Measurements from ENCODE around the gene SCO2.
A peak's percentile ranks its signal among the peaks of the same experiment; 100 is the strongest.
"Not testable (repeated sequence)": the region's sequence is repeated elsewhere in the genome, so short reads cannot be mapped to it uniquely, and the experiment has no call there.

SCO2 gene

DNA sequence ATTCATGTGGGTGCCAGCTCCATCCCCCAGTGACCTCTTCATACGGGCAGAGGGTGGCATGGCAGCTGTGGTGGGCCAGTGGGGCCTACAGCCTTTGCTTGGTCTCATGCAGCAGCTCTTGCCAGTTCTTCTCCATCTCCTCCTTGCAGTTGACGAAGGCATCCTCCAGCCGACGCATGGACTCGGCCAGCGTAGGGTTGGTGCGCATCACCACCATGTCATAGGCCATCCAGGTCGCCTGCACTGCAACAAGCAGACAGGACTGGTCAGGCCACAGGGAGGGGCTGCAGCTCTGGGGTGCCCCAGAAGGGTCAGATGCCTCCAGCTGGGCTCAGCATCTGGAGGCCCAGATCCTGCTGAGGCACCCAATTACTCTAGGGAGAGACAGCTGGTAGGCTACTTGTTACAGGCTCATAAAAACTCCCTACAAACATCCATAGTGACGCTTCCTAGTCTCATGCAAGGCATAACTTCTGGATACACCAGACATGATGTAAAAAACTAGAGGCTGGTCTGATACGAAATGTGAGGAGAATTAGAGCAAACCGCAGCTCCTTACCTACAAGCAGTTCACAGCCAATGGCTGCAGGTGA, 25.9 kb upstream of the SCO2 start:
- no peak for DNase-seq

DNA sequence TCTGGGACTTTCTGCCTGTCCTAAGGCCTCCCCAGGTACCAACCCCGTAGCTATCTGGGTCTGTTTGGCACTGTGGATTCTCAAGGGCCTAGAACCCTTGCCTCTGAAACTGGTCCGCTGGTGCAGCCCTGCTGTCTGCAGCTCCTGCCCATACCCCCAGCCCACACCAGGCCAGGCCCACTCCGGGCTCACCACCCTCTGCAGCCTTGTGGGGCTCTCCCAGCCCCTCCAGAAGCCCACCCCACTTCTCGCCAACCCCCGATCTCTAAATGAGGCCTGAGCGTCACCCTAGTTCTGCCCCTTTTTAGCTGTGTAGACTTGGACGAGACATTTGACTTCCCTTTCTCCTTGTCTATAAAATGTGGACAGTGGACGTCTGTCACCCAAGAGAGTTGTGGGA, 25.0 kb upstream of the SCO2 start:
- DNase-seq: no peak

DNA sequence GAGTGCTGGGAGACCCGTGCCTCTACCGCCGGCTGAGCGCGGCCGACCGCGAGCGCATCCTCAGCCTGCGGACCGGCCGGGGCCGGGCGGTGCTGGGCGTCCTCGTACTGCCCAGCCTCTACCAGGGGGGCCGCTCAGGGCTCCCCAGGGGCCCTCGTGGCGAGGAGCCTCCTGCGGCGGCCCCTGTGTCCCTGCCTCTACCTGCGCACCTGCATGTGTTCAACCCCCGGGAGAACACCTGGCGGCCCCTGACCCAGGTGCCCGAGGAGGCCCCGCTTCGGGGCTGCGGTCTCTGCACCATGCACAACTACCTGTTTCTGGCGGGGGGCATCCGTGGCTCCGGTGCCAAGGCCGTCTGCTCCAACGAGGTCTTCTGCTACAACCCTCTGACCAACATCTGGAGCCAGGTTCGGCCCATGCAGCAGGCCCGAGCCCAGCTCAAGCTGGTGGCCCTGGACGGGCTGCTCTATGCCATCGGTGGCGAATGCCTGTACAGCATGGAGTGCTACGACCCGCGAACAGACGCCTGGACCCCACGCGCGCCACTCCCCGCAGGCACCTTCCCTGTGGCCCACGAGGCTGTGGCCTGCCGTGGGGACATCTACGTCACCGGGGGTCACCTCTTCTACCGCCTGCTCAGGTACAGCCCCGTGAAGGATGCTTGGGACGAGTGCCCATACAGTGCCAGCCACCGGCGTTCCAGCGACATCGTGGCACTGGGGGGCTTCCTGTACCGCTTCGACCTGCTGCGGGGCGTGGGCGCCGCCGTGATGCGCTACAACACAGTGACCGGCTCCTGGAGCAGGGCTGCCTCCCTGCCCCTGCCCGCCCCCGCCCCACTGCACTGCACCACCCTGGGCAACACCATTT, 23.8 kb upstream of the SCO2 start:
- no peak for DNase-seq

DNA sequence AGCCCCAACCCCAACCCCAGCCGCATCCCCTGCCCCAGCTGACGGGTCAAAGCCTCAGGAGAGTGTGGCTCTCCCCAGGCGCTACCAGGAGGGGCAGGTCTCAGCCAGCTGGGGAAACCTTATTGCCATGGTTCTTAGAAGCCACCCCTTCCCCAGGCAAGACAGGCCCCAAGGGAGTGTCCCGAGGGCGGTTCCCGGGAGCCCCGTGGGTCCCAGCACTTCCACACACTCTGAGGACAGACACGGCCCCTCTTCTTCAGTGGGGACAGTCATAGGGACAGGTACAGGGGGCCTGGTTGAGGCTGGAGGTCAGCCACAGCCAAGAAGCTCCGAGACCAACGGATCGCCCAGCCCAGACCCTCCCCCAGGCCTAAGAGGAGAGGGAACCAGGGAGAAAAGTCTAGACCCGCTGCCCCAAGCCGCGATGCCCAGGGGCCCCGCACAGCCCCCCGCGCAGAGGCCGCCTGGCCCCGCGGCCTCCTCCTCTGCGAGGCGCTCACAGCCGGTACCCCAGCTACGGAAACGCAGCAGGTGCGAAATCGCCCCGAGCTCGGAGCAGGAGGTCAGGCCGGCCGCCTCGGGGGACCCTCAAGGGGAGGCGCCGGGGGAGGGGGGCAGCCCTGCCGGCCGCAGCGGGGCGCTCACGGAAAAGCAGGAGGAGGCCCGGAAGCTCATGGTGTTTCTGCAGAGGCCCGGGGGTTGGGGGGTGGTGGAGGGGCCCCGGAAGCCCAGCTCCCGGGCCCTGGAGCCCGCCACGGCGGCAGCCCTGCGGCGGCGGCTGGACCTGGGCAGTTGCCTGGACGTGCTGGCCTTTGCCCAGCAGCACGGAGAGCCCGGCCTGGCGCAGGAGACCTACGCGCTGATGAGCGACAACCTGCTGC, 22.9 kb upstream of the SCO2 start:
- DNase-seq: no peak

DNA sequence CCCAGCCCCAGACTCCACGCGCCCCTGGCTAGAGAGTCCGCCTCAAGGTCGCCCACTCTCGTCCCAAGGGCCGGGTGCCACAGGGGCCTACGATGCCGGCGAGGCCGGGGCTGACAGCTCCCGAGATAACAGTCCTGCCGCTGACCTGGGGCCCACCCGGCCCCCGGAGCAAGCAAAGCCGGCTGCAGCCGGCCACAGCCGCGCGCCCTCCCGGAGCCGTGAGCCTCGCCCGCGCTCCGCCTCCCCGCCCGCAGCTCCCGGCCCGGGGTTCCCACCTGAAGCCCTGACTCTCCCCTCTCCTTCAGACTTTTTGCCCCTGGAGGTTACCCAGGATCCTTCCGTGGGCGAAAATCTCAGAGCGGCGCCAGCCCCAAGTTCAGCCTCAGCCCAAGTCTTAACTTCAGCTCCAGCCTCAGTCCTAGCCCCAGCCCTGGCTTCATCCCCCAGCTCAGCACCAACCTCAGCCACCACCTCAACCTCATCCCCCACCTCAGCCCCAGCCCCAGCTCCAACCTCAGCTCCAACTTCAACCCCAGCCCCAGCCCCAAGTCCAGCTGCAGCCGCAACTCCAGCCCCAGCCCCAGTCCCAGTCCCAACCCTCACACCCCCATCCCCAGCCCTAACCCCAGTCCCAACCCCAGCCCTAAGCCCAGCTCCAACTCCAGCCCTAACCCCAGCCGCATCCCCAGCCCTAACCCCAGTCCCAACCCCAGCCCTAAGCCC, 22.0 kb upstream of the SCO2 start:
- no peak for DNase-seq

DNA sequence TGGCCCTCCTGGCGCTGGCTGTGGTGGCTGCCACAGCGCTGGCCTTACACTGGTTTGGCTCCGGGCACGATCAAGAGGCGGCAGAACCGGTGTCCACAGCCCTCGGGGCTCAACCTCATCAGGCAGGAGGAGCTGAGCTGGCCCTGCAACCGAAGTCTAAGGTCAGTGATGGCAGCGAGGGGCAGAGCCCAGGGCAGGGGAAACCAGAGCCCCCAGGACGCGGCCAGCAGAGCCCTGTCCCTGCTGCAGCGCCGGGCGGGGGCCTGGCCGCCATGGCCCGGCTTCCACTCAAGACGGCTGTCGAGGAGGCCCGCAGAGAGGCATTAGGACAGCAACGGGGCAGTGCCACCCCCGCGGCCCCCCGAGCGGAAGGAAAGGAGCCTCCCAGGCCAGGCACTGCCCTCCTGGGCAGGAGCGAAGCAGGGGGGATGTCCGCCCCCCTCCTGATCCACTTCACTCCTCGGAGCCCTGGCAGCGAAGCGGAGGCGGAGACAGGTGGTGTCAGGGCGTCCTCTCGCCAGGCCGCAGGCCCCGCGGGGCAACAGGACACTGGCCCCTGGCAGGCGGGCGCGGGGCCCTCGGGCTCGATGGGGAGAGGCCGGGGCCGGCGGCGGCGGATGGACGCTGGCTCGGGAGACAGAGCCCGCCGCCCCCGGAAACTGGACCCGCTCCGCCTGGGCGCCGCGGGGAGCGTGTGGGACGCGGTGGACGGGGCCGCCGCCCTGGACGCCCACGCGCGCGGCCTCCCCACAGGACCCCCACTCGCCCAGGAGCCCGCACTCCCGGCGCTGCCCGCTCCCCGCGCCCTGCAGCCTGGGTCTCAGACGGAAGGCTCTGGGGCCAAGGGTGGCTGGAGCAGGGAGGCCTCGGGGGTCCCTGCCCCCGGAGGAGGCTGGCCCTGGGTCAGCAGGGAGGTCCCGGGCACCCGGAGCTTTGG, 21.2 kb upstream of the SCO2 start:
- no peak for DNase-seq

DNA sequence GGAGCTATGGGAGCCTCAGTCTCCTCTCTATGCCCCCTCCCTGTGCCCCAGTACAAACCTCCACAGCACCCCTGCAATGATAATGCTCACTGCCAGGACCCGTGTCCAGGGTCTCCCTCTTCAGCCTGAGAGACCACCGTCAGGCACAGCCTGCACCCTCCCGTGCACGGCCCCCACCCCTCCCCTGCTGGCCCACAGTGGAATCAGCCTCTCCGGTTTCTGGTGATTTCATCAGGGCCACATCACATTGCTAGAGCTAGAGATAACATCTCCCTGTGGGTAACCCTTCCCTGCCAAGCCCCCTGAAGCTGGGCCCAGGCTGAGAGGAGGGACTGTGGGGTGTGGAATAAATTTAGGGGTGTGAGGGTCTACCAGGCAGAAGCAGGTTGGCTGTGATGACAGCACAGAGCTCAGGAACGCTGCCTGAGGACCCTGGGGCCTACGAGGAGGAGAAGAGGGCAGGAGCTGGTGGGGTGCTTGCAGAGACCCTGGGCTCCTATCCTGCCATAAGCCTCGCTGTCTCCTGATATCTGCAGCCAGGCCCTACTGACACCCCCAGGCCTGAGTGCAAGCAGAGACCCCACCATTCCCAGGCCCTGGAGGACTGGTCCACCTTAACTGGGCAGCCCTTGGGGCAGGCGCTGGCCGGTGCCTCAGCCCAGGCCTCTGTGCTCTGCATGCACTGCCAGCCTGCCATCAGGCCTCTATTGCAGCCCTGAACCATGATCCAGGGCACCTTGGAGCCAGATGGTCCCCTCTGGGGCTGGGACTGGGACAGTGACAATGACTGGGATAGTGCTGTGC, 20.3 kb upstream of the SCO2 start, which contains the start of gene KLHDC7B:
Gene KLHDC7B (plus strand): TSS at position 378 of the 804 bp plus-strand sequence. CDS start 345 bp downstream, at position 723.
- DNase-seq: no peak

DNA sequence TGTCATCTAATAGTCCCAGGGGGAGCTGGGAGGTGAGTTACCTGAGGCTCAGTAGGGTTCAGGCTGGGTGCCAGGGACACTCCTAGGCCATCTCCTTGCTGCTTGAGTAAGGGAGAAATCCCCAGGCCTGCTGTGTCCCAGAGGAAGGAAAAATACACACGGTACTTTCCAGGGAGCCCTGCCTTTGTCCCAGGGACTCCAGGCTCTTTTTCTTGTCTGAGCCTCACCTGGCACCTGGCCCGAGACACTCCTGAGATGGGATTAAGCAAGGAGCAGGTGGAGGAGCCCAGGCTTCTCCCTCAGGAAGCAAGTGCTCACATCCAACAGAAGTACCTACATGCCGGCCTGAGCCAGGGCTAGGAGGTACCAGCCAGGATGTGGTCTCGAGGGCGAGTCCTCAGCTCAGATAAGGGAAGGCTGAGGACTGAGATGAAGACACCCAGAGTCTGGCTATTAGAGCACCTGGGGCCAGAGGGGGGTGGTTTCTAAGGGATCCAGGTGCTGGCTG, 19.4 kb upstream of the SCO2 start:
- no peak for DNase-seq

DNA sequence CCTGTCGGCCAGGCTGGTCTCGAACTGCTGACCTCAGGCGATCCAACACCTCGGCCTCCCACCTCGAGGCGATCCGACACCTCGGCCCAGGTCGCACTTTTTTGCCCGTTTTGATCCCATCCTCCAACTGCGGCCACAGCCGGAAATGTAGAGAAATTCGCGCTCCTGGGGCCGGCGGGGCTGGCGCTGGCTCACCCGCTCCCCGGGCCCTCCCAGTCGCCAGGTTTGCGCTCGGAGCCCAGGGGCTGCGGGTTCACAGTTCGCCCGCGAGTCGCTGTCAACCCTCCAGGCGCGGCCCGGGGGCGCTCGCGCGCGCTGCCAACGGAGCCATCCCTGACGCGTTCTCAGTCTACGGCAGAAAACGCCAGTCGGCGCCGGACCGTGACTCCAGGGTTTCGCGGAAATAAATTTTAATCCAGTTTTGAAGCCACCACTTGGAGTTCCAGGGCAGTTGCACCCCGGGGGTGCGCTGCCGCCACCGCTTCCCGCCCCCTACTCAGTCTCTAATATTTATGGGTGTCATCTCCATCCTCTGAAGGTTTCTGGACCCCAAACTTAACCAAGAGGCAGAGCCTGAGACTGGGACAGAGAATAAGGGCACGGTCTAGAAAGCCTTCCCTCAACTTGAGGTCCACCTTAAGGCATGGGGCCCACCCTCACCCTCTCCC, 18.8 kb upstream of the SCO2 start:
- peak in 17 of 56 donors; percentile 17 to 71 (median 45) for DNase-seq

DNA sequence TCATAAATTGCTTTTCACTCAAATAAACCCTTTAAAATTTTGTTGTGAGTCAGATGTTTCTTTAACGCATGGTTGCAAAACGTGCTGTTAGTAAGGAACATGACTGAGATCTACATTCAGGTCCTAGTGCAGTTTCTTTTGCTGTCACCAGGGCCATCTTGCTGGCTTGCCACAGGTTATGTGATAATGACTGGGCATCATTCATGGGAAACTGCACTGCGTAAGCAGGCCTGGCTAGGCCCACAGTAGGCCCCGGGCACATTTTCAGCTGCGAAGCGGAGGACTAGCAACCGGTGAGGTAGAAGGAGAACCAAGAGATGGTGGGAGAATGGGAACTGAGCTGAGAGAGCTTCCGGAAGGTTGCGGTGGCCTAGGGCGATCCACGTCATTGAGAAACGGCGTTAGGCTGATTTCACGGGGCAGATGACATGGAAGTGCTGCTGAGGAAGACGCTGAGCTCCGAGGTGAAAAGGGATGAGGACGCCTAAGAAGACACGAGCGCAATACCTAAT, 17.1 kb upstream of the SCO2 start:
- no peak for DNase-seq

DNA sequence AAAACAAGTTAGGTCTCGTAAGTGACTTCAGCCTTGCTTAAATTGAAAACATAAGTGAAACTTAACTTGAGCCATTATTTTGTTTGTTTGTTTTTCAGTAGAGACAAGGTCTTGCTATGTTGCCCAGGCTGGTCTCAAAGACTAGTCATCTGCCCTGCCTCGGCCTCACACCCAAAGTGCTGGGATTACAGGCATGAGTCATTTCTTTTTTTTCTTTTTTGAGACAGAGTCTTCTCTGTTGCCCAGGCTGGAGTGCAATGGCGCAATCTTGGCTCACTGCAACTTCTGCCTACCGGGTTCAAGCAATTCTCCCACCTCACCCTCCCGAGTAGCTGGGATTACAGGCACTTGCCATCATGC, 16.2 kb upstream of the SCO2 start:
- DNase-seq: not testable (repeated sequence)

DNA sequence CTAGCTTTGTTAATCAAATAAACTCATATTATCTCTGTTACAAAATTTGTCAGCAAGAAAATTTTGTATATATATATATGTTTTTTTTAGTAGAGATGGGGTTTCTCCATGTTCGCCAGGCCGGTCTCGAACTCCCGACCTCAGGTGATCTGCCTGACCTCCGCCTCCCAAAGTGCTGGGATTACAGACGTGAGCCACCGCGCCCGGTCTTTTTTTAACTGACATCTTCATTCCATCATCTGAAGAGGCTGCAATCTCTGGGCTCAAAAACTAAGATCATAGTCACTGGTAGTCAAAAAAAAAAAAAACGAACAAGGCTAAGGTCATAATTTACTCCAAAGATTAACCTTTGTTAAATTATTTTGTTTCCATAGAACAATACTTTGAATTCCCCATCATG, 15.0 kb upstream of the SCO2 start:
- DNase-seq: no peak

DNA sequence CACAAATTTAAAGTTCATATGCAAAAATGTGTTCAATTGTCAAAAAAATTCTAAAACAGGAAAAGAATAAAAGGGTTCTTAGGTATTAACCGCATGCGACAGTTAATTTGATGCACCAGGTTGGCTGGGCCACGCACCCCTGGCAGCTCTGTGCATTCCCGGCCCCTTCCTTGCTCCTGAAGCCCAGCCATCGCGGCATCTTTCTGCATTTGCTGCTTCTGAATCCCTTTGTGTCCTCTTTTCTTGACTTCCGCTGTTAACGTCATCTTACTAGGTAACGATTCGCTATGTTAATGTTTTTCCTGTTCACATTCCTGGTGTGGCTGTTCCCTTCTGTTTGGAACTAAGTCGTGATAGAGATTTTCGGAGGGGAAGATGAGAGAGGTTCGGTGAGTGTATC, 12.4 kb upstream of the SCO2 start:
- no peak for DNase-seq

DNA sequence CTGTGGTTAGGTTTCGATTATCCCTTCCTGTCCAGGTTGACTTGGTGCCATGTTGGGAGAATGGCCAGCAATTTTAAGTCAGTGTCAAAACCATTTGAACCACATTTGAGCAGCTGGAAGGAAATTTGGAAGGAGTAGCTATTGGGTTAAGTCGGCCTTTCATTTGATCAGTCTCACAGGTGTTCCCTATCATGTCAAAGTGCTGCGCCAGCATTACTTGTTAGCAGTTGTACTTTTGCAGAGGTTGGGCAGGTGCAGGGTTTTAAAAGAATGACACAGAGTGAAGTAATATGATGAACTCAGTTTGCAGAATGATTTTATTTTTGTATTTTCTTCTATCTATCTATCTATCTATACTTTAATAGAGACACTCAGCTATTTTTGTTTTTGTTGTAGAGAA, 10.8 kb upstream of the SCO2 start:
- no peak for DNase-seq

DNA sequence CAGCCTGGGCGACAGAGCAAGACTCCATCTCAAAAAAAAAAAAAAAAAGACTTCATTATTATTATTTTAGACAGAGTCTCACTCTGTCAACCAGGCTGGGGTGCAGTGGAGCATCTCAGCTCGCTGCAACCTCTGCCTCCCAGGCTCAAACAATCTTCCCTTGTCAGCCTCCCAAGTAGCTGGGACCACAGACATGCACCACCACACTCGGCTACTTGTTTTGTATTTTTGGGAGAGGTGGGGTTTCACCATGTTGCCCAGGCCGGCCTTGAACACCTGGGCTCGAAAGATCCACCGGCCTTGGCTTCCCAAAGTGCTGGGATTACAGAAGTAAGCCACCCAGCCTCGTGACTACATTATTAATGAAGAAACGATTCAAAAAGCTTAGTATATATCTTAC, 9.7 kb upstream of the SCO2 start:
- DNase-seq: no peak

DNA sequence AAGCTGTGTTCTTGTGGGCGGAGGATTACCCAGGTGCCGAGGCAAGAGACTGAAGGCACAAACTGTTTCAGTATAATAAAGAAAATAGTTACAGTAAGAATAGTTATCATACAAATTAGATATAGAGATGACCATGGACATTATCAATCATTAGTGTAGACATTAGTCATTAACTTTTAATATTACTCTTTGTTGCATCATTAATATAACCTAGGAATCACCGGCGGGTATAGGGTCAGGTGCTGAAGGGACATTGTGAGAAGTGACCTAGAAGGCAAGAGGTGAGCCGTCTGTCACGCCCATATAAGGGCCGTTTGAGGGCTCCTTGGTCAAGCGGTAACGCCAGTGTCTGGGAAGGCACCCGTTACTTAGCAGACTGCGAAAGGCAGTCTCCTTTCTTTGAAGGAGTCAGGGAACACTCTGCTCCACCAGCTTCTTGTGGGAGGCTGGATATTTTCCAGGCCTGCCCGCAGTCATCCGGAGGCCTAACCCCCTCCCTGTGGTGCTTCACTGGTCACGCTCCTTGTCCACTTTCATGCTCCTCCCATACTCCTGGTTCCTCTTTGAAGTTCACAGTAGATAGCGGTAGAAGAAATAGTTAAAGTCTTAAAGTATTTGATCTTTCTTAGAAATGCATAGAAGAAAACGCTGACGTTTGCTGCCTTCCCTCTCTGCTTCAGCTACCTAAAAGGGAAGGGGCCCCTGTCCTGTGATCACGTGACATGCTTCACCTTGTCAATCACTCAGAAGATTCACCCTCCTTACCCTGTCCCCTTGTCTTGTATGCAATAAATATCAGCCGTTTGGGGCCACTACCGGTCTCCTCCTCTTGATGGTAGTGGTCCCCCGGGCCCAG, 8.7 kb upstream of the SCO2 start:
- peak in 1 of 56 donors; percentile 15 for DNase-seq
